SHP77 treated with DMSO at 0.1 percent for 48 hours (cell line): ENCODE measurements around the gene PTPRH.
"Not testable (repeated sequence)": the region's sequence is repeated elsewhere in the genome, so short reads cannot be mapped to it uniquely, and the experiment has no call there.

Experiments
- DNase-seq: peaks from one replicate; lab custom pipeline; 2025; lab: John Stamatoyannopoulos, UW

Gene PTPRH

DNA sequence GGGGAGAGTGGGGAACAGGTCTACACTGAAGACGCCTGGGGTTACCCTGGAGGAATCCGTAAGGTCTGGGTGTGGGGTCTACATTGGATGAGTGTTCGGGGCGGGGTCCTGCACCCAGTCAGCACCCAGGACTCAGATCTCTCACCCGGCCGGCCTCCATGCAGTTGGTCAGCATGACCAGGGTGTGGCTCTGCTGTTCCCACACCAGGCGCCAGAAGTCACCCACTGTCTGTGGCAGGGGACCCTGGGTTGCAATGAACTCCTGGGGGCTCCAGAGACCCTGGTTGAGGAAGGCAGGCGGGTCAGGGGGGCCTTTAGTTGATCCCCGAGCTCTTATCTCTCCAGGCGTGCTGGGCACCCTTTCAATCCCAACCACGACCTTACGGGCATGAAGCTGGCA, 23.2 kb downstream of the PTPRH start:
- DNase-seq = no peak

DNA sequence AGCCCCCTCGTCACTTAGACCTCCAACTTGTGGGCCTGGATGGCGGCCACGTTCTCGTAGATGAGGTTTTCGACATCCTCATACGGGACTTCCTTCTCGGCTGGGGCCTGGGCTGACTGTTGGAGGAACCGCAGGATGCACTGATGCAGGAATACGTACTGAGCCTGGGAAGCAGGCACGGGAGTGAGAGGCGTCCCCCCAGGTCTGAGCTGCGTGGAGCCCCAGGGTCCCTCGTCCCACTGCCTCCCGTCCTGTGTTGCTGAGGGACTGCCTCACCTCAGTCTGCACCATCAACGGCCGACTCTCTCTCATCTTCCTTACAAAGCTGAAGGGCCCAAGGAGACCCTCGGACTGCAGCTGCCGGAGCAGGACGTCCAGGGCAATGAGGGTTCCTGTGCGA, 27.6 kb downstream of the PTPRH start:
- no peak for DNase-seq

DNA sequence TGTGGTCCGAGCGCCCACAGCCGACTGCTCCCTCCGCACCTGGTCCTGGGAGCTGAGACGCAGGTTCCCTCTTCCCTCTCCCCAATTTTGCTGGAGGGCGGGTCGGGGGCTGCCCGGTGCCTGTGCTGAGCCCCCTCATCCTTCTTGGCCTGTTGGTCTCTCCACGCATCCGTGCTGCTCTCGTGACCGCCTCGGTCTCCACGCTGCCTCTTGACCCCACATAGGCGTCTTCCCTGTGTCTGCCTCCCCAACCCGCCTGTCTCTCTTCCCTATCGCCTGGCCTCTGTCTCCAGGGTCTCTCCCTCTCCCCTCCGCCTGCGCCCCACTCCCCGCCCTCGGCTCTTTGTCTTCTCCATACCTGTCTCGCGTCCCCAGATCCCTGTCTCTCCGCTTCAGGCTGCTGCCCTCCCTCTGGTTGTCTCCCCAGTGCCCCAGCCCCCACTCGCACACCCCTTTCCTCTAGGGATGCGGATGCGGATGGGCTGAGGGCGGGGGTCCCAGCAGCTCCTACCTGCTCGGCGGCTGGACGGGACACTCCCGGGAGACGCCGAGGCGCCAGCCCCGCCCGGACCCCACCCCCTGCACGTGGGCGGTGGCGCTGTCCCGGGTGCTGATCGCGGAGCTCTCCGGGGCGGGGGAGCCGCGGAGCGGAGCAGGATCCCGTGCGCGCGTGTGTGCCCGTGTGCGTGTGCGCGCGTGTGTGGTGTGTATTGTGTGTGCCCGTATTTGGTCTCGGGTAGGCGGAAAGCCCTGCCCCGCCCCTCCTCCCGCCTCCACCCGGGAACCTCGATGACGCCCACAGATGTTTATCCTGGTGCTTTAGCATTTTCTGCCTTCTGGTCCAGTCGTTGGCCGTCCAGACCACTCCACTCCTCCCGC, 29.5 kb downstream of the PTPRH start, which contains the start of gene SYT5:
Gene SYT5, minus strand, starts transcription at position 684 of the 879 bp plus-strand sequence. CDS start 1,248 bp downstream, outside the sequence.
- no peak for DNase-seq

DNA sequence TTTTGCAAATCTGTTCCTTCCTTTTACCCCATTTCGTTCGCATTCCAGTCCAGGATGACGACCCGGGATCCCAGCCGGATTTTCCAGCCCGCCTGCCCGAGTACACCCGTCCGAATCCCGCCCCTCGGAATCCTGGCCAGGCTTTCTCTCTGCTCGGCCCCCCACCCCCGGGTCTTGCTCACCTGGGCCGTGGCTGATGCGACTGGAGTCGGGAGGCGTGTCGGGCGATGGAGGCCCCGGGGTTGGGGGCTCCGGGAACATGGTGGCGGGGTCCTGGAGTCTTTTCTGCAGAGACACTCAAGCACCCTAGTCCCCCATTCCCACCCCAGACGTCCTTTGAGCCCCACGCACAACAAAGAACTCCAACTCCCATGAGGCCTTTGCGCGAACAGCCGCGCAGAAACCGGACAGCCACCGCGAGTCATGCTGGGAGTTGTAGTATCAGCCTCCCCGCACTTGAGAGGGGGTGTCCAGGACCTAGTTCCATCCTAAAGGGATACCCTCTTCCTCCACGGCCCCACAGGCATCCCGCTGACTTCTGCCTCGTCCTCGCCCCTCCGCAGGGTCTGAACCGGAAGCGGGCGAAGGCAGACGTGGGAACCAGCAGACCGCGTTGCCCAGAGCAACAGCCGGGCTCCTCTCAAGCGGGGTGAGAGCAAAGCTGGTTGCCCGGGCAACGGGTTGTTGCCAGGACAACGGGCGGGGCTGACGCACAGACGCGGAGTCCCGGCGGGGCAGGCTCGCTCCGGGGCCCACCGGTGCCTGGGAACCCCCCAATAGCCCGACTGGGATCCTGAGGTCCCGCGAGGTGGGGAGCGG, 30.3 kb downstream of the PTPRH start:
- DNase-seq = peak; percentile 67

DNA sequence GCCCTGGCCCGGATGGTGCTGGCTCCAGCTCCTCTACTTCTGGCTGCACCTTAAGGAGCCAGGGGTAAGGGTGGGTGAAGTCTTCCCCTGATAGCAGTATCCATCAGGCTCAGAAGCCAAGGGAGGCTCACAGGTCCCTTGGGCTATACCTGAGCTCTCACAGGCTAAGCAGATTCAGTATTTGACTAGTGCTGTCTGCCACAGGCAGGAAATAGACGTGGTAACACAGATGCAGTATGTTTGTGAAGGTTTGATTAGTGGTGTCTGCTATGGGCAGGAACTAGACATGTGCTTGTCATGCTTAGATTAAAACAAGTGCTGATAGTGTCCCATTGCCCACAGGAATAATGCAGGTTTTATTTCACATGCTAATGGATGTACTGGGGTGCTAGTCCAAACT, 33.2 kb downstream of the PTPRH start:
- DNase-seq = no peak

DNA sequence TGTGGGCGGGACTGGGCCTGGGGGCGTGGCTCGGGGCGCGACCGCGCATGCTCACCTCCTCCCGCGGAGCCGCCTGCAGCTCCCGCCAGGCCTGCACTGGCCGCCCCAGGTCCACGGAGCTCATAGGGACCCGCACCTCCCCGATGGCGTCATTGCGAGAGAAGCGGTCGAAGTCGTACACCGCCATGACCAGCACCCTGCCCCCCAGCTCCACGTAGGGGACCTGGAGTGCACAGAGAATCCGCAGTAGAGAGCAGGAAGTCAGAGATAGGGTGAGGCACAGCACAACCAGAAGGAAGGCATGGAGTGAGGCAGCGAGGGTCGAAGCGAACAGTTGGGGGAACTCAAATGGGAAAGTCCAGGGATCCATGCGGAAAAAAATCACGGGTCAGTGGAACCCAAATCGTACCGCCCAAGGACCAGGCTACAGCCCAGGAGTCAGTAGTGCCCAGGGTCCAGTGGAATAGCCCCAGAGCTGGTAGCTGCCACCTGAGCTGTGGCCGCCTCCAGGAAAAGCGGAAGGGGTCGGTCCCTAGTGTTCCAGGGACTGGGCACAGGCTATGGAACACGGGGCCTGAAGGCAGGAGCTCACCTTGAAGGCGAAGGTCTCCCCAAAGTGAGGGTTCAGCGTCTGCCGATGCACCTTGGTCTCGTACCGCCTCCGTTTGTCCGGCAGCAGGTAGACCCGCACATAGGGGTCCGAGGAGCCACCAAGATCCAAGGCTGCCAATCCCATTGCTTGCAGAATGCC, 34.0 kb downstream of the PTPRH start:
- DNase-seq = peak; percentile 13

DNA sequence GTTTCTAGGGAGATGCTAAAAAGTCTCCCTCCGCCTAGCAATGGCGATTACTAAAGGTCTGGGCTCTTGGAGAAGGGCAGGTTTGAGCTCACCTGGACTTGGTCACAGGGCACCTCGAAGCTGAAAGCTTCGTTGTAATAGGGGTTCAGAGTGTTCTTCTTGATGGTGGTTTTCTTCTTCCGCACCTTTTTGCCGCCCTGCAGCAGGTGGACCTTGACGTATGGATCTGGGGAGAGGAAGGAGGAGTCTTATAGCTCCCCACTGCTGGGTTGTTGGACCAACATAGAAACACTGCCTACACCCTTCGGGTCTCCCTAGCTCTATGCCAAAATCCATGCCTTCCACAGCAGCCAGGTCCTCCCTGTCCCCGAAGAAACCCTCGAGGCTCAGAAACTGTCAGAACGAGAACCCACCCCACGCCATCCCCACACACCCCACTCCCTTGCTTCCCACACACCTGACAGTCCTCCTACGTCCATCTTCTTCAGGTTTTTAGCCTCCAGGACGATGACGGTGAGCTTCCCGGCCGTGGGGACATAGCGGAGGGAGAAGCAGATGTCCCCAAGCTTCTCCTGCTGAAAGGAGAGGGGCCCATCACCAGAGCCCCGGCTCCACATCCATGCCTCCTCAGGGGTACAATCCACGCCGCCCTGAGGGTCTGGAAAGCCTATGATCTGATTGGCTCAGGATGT, 34.7 kb downstream of the PTPRH start:
- DNase-seq = no peak

DNA sequence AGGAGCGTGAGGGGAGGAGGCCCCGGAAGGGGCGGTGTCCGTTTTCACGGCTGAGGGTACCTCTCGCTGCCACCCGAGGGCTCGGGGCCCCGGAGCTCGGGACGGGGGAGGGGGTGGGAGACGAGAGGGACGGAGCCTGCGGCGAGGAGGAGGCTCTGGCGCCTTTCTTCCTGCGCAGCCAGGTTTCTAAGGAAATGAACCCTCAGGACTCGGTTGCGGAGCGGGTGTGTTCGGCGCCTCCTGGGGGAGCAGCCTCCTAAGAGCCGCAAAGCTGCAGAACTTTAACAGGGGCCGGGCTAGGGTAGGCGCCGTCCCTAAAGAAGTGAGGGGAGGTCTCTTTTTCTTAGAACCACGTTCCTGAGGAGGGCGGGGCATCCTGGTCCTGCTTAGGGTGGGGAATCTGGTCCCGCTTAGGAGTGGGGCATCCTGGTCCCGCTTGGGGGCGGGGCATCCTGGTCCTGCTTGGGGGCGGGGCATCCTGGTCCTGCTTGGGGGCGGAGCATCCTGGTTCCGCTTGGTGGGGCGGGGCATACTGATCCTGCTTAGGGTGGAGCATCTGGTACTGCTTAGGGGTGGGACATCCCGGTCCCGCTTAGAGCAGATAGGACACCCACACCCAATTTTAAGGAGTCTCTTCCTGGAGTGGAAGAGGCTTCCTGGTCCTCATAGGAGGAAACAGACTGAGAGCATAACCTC, 35.4 kb downstream of the PTPRH start:
- DNase-seq = no peak

DNA sequence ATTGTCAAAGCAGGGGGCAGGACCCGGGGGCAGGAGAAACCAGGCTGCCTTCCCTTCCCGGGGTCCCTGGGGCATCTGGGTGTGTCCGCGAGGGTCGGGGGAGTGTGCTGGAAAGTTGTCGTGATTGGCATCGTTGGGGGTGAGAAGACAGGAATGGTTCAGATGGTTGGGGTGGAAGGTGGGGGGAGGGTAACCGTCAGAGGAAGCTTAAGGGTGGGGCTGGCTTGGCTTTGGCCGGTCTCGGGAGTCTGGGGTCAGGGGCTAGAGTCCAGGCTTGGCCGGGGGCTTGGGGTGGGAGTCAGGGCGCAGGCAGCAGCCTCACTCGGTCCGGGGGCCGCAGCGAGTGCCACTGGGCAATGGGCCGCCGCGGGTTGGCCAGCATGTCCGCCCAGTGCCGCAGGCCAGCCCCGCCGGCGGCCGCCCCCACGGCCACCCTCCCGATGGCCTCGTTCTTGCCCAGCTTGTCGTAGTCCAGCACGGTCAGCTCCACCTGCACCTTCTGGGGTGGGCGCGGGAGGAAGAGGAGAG, 36.1 kb downstream of the PTPRH start:
- DNase-seq = no peak

DNA sequence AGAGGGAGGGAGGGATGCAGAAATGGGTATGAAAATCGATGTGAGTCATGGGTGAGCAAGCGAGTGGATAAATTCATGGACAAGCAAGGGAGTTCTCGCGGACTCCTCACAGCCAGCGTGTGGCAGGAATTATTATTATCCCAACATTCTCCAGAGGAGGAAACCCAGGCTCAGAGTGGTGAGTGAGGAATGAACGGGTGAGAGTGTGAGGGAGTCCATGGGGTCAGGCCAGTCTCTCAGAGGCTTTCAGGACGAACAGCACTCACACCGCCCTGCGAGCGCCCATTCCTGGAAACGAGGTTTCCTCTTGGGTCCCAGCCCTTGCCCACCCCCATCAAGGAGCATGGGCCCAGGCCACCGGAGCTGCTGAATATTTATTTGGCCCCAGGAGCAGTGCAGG, 36.6 kb downstream of the PTPRH start:
- DNase-seq = no peak

DNA sequence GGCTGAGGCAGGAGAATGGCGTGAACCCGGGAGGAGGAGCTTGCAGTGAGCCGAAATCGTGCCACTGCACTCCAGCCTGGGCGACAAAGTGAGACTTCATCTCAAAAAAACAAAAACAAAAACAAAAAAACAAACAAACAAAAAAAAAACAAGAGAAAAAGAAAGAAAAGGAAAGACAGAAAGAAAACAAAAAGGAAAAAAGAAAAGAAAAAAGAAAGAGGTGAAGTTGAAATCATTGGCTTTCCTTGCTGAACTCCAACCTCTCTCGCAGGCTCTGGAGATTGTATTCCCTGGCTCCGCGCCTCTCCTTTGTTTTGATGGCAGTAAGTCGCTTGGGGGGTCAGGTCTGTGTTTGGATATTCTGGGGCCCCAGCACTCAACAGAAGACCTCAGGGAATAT, 37.0 kb downstream of the PTPRH start:
- DNase-seq = not testable (repeated sequence)

DNA sequence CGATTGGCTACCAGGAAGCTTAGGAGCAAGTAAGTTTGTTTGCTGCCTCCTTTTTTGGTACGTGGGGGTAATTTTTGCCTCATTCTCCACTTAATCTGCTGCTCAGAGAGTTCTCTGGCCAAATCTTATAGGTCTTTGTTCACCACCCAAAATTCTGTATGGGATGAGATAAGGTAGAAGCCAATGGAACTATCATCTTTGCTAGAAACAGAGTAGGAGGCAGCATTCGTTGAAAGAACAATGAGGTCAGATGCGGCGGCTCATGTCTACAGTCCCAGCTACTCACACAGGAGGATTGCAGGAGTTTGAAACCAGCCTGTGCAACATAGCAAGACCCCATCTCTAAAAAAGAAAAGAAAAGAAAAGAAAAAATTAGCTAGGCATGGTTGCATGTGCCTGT, 37.9 kb downstream of the PTPRH start:
- DNase-seq = no peak

DNA sequence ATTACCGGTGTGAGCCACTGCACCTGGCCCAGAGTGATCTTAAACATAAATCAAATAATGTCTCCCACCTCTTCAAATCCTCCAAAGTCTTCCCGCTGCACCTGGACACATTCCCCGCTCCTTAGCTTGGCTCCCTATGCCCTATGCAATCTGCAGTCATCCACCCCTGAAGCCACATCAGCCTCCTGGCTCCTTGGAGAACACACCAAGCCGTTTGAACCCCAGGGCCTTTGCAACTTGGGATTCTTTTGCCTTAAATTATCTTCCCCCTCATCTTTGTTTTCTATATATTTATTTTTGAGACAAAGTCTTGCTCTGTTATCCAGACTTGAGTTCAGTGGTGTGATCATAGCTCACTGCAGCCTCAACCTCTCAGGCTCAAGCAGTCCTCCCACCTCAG, 40.2 kb downstream of the PTPRH start:
- no peak for DNase-seq

DNA sequence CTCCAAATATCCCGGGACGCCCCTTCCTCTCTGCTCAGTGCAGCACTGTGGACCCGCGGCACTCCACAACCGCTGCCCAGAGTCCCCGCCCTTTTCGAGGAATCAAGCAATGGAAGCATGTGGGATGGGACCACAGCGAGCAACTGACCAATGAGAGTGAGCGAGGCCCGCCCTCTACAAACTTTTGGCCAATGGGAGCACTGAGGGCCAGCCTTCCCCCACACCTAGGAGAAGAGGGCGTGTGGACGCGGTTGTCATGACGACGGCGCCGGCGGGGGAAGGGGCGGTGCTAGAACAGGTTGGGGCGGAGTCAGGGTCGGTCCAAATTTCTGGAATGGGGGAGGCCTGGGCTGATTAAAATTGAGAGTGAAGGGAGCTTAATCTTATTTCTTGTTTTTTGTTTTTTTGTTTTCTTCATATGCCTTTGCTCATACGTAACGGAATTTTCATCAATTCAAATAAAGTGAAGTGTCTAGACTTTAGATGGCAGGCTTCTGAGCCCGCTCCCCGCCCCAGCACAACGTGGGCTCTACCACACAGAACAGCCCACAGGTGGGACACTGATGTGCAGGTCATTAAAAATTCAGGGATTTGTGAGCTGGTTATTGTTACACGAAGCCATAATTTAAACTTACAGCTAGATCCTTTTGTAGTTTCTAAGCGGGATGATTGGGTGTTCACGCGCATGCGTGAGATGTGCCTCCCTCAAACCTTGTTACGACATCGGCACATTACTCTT, 42.6 kb downstream of the PTPRH start, which contains the start of gene DNAAF3:
Gene DNAAF3, minus strand, starts transcription at position 84 of the 739 bp plus-strand sequence. CDS start 200 bp downstream, outside the sequence.
- DNase-seq = peak; percentile 89

DNA sequence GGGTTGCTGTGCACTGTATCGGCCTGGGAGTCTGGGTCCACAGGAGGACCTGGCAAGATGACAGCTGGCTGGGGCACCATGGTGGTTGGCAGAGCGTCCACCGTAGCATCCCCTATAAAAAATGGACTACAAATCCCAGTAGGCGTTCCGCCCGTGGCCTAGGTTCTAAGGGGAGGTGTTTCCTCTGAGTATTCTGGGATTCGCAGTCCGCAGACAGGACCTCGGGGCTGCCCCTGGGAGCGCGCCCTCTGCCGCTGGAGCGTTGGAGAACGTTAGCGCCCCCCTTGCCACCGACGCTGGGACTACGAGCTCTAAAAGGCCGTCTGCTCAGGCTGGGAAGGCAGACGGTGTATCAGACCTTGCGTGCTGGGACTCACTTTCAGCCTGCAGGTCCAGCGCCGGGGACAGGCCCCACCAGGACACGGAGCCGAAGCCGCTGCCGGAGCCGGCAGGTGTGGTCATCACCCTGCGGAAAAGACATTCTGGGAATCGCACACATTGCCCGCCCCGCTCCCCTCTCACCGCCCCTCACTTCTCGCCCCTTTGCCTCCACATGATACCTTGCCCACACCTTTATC, 43.3 kb downstream of the PTPRH start:
- DNase-seq = peak; percentile 82

DNA sequence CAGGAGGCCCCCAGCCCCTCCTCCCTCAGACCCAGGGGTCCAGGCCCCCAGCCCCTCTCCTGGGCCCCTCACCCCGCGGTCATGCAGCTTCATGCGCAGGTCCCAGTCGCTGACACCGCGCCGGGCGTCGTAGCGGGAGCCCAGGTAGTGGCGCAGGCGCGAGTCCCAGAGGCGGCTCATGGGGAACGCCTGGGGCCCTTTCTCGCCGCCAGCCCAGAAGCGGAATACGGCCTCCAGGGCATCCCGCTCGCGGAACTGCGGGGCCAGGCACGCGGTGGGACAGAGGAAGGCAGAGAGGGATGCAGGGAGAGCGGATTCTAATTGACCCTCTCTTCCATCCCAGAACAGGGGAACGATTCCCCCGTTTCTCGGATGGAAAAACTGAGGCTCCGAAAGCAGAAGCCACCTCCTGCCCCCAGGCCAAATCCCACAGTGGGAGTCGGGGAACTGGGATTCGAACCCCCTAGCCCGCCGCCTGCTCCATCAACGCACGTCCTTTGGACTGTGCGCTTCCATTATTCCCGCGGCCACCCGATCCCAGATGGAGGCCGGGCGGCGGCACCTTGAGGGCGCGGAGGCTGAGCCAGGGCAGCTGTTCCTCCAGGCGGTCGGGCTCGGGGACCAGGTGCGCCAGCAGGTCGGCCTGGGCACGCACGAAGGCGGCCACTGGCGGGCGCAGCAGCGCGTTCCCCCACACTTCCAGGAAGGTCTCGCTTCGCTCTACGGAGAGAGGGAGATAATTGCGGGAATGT, 47.6 kb downstream of the PTPRH start:
- DNase-seq = no peak

DNA sequence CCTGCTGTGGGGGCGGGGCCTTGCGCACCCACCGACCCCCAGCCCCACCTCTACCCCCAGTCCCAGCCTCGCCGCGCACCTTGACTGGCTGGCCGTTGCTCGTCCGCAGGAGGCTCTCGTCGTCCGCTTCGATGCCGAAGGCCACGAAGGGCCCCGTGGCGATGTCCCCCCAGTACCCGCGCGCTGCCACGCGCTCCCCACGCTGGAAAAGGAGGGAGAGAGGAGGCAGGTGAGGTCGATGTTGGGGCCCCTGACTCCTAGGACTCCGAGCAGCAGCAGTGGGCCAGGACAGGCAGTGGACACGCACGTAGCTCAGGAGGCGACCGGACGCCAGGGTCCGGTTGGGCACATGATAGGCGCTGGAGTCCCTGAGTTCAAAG, 48.3 kb downstream of the PTPRH start:
- no peak for DNase-seq

DNA sequence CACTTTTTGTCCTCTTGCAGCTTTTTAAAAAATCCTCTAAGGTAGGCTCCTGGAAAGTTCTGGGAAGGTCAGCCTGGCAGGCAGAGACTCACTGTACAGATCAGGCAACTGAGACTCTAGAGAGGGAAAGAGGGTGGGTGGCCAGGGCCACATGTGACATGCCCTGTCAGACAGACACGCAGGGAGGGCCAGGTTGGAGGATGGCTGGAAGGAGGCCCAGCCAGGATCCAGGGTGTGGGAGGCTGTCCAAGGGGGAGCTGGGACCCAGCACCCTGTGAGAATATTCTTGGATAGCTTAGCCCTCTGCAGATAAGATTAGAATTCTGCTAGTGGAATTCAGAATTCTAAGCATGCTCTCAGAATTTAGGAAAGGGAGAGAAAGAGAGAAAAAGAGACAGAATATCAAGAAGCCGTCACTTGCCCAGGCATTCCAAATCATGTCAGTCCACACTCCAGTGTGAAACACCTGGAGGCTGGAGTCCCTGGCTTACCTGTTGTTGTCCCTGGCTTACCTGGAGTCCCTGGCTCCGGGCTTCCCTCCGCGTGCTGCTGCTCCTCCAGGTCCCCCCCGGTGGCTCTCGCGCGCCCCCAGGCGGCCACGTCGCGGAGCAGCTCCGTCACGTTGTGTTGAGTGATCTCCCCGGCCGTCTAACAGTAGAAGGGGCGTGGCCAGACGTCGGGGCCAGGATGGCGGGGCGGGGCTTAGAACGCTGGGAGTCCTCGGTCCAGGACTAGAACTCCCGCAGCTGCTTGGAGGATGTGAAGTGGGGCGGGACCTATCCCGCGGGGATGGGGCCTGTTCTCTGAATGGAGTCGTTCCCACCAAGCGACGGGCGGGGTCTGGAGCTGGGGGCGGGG, 48.9 kb downstream of the PTPRH start:
- DNase-seq = peak; percentile 91
